ENCODE results near the gene DISC1.

DISC1 gene

GRCh38 chr1:231925864-231926263 lies 299.3 kb downstream of the DISC1 start:
- DNase-seq (ENCODE audit: low read depth), result no peak
- H3K4me3 ChIP-seq (ENCODE audit: low read depth, low read length), result no peak overlapping the region
- TF ChIP-seq CTCF (IDR thresholded peaks at IDR 0.05; ENCODE audit: insufficient read depth, low read depth, low read length, missing control alignments), result no peak

- DNase-seq (ENCODE audit: low read depth), result no peak
- no peak for TF ChIP-seq CTCF (IDR thresholded peaks at IDR 0.05; ENCODE audit: insufficient read depth, low read depth, low read length, missing control alignments)
- H3K4me3 ChIP-seq (ENCODE audit: low read depth, low read length), result no peak overlapping the region
Observed at GRCh38 chr1:231926340-231926739, 299.8 kb downstream of the DISC1 start.

- no peak for TF ChIP-seq CTCF (IDR thresholded peaks at IDR 0.05; ENCODE audit: insufficient read depth, low read depth, low read length, missing control alignments)
Observed at GRCh38 chr1:231926933-231927332, 300.3 kb downstream of the DISC1 start.

GRCh38 chr1:231927431-231927830 lies 300.8 kb downstream of the DISC1 start:
- TF ChIP-seq CTCF (IDR thresholded peaks at IDR 0.05; ENCODE audit: insufficient read depth, low read depth, low read length, missing control alignments), result no peak
- no peak overlapping the region for H3K4me3 ChIP-seq (ENCODE audit: low read depth, low read length)
- no peak for DNase-seq (ENCODE audit: low read depth)

More at GRCh38 chr1:231926933-231927332, 300.3 kb downstream of the DISC1 start:
- no peak for DNase-seq (ENCODE audit: low read depth)
- no peak overlapping the region for H3K4me3 ChIP-seq (ENCODE audit: low read depth, low read length)

- no peak for TF ChIP-seq CTCF (IDR thresholded peaks at IDR 0.05; ENCODE audit: insufficient read depth, low read depth, low read length, missing control alignments)
- DNase-seq (ENCODE audit: low read depth), result no peak
- no peak overlapping the region for H3K4me3 ChIP-seq (ENCODE audit: low read depth, low read length)
Observed at GRCh38 chr1:231929311-231929710, 302.7 kb downstream of the DISC1 start.

- DNase-seq (ENCODE audit: low read depth), result no peak
- H3K4me3 ChIP-seq (ENCODE audit: low read depth, low read length), result no peak overlapping the region
- TF ChIP-seq CTCF (IDR thresholded peaks at IDR 0.05; ENCODE audit: insufficient read depth, low read depth, low read length, missing control alignments), result no peak
Observed at GRCh38 chr1:231930257-231930947, 303.8 kb downstream of the DISC1 start.

- no peak for TF ChIP-seq CTCF (IDR thresholded peaks at IDR 0.05; ENCODE audit: insufficient read depth, low read depth, low read length, missing control alignments)
- no peak overlapping the region for H3K4me3 ChIP-seq (ENCODE audit: low read depth, low read length)
- no peak for DNase-seq (ENCODE audit: low read depth)
Observed at GRCh38 chr1:231931146-231931545, 304.6 kb downstream of the DISC1 start.
